K562 (cell line): ENCODE measurements around the gene TMEM38B. TPM values are rescaled to one million over a fixed set of nuclear protein-coding genes. Genes with fewer than 3 reads are reported as not detected.

ENCODE experiments used
- CTCF ChIP-seq, 3 experiments: IDR thresholded peaks in 2 of 3; conservative IDR thresholded peaks in 1 of 3; 2 replicates each; pipeline ENCODE4 v1.5.1; 2011 to 2012; ENCODE audit warnings: low read length in 3 of 3, mild to moderate bottlenecking in 3 of 3, control low read depth in 2 of 3, improper control_type of control experiment in 1 of 3, inconsistent platforms in 1 of 3, low read depth in 1 of 3, mixed read lengths in 1 of 3, moderate library complexity in 1 of 3; ENCODE audit not compliant: insufficient read depth in 2 of 3
- FOXJ2 ChIP-seq: fragments of 200-800 bp; sonication (Bioruptor generic); IDR thresholded peaks from 2 replicates; pipeline ENCODE4 v1.6.1; 2016; ENCODE audit warnings: missing genetic modification characterization, missing compliant biosample characterization
- HCFC1 ChIP-seq: IDR thresholded peaks from 2 replicates; pipeline ENCODE4 v1.6.1; 2012; ENCODE audit warnings: low read depth, low read length, improper control_type of control experiment
- HDAC8 ChIP-seq: fragments of 450-650 bp; IDR thresholded peaks from 2 replicates; pipeline ENCODE4 v1.6.1; 2016; ENCODE audit warnings: mild to moderate bottlenecking, missing genetic modification characterization, moderate library complexity, missing compliant biosample characterization
- KLF16 ChIP-seq: IDR thresholded peaks from 2 replicates; pipeline ENCODE4 v1.6.1; 2016; ENCODE audit warnings: antibody characterized with exemption
- NBN ChIP-seq: fragments of 450-650 bp; IDR thresholded peaks from 2 replicates; pipeline ENCODE4 v1.6.1; 2016; ENCODE audit warnings: low read depth, mild to moderate bottlenecking
- NFE2 ChIP-seq: IDR thresholded peaks from 2 replicates; pipeline ENCODE4 v1.6.1; 2014; ENCODE audit warnings: antibody characterized with exemption, low read depth
- NRF1 ChIP-seq, 2 experiments: fragments of 450-650 bp; IDR thresholded peaks in 1 of 2; conservative IDR thresholded peaks in 1 of 2; 2 replicates each; pipeline ENCODE4 v1.6.1; 2014; ENCODE audit warnings: mild to moderate bottlenecking in 2 of 2
- ZNF408 ChIP-seq: fragments of 250-450 bp; sonication (Bioruptor Pico); IDR thresholded peaks from 2 replicates; pipeline ENCODE4 v1.4.0; 2020; ENCODE audit warnings: low read depth, mild to moderate bottlenecking, moderate library complexity
- polyA plus RNA-seq, 8 experiments: library from polyadenylated mRNA; depleted of rRNA in 4 of 8; stranded (reverse) in 5 of 8; unstranded in 3 of 8; fragments of >200 nt; fragmentation: Nextera tagmentation in 2 of 8; fragmentation: Illumina TruSeq in 1 of 8; extraction: Ambion mirVana in 2 of 8; extraction: Trizol in 1 of 8; gene quantifications; 2 replicates each; pipeline versions ENCODE4 v1.2.1 to v1.2.3, GENCODE V29; 2011 to 2014; ENCODE audit warnings: inconsistent platforms in 1 of 8, missing spikeins in 1 of 8
- total RNA-seq, 7 experiments: library from RNA; depleted of rRNA in 6 of 7; stranded (reverse); fragments of >200 nt in 6 of 7; fragmentation: Illumina TruSeq in 2 of 7; extraction: Trizol in 2 of 7; gene quantifications; 2 replicates each; pipeline versions ENCODE4 v1.2.1 to v1.2.3, GENCODE V29; 2011 to 2021; ENCODE audit warnings: low replicate concordance in 1 of 7
- TF ChIP-seq, protein P1 (sequence below), 2 experiments: fragments of 150-350 bp in 1 of 2; IDR thresholded peaks; 2 replicates each; pipeline ENCODE4 v1.6.1; 2012 to 2016; ENCODE audit warnings: low read depth in 2 of 2, low read length in 2 of 2, mild to moderate bottlenecking in 1 of 2, moderate library complexity in 1 of 2
- TF ChIP-seq, protein P2 (sequence below): fragments of 250-450 bp; sonication (Bioruptor Pico); IDR thresholded peaks from 2 replicates; pipeline ENCODE4 v1.4.0; 2020; ENCODE audit warnings: mild to moderate bottlenecking, moderate library complexity
- TF ChIP-seq, protein P3 (sequence below), 2 experiments: fragments of 450-650 bp in 1 of 2; sonication (generic) in 1 of 2; formaldehyde crosslinking; conservative IDR thresholded peaks; 2 replicates each; pipeline versions ENCODE4 v1.4.0 to v1.8.1; 2020 to 2022; ENCODE audit warnings: mild to moderate bottlenecking in 1 of 2, missing genetic modification reagents in 1 of 2
- TF ChIP-seq, protein P4 (sequence below): fragments of 250-450 bp; sonication (Bioruptor Pico); IDR thresholded peaks from 2 replicates; pipeline ENCODE4 v1.5.0; 2021

Gene TMEM38B
- total and polyA plus RNA-seq, 9 of the 15 experiments (the other 6 are each of a cell fraction or from before 2014, with no cell fraction given): 26.0 to 57.5 (median 38.5) TPM

GRCh38 chr9:105647595-105648349 lies 46.6 kb upstream of the TMEM38B start (continued):
- TF ChIP-seq, protein P1, sequence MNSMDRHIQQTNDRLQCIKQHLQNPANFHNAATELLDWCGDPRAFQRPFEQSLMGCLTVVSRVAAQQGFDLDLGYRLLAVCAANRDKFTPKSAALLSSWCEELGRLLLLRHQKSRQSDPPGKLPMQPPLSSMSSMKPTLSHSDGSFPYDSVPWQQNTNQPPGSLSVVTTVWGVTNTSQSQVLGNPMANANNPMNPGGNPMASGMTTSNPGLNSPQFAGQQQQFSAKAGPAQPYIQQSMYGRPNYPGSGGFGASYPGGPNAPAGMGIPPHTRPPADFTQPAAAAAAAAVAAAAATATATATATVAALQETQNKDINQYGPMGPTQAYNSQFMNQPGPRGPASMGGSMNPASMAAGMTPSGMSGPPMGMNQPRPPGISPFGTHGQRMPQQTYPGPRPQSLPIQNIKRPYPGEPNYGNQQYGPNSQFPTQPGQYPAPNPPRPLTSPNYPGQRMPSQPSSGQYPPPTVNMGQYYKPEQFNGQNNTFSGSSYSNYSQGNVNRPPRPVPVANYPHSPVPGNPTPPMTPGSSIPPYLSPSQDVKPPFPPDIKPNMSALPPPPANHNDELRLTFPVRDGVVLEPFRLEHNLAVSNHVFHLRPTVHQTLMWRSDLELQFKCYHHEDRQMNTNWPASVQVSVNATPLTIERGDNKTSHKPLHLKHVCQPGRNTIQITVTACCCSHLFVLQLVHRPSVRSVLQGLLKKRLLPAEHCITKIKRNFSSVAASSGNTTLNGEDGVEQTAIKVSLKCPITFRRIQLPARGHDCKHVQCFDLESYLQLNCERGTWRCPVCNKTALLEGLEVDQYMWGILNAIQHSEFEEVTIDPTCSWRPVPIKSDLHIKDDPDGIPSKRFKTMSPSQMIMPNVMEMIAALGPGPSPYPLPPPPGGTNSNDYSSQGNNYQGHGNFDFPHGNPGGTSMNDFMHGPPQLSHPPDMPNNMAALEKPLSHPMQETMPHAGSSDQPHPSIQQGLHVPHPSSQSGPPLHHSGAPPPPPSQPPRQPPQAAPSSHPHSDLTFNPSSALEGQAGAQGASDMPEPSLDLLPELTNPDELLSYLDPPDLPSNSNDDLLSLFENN (IDR thresholded peaks at IDR 0.05; ENCODE audit: low read depth in 2 of 2, low read length in 2 of 2): peak in 1 of 2 experiments; percentile 95; a peak in 2 of 4 replicates
- TF ChIP-seq, protein P2, sequence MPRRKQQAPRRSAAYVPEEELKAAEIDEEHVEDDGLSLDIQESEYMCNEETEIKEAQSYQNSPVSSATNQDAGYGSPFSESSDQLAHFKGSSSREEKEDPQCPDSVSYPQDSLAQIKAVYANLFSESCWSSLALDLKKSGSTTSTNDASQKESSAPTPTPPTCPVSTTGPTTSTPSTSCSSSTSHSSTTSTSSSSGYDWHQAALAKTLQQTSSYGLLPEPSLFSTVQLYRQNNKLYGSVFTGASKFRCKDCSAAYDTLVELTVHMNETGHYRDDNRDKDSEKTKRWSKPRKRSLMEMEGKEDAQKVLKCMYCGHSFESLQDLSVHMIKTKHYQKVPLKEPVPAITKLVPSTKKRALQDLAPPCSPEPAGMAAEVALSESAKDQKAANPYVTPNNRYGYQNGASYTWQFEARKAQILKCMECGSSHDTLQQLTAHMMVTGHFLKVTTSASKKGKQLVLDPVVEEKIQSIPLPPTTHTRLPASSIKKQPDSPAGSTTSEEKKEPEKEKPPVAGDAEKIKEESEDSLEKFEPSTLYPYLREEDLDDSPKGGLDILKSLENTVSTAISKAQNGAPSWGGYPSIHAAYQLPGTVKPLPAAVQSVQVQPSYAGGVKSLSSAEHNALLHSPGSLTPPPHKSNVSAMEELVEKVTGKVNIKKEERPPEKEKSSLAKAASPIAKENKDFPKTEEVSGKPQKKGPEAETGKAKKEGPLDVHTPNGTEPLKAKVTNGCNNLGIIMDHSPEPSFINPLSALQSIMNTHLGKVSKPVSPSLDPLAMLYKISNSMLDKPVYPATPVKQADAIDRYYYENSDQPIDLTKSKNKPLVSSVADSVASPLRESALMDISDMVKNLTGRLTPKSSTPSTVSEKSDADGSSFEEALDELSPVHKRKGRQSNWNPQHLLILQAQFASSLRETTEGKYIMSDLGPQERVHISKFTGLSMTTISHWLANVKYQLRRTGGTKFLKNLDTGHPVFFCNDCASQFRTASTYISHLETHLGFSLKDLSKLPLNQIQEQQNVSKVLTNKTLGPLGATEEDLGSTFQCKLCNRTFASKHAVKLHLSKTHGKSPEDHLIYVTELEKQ (CRISPR knock-in tag): no peak
- TF ChIP-seq, protein P3, sequence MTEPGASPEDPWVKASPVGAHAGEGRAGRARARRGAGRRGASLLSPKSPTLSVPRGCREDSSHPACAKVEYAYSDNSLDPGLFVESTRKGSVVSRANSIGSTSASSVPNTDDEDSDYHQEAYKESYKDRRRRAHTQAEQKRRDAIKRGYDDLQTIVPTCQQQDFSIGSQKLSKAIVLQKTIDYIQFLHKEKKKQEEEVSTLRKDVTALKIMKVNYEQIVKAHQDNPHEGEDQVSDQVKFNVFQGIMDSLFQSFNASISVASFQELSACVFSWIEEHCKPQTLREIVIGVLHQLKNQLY (CRISPR knock-in tag; conservative IDR thresholded peaks at IDR 0.05): no peak
- TF ChIP-seq NBN (no peak; the same call in 1 of the 2 replicates), FOXJ2 (no peak), NRF1 (conservative IDR thresholded peaks at IDR 0.05 in 1 of 2, IDR thresholded peaks at IDR 0.05 in 1 of 2) (peak; percentile 60 to 61), HDAC8 (no peak), HCFC1 (no peak), KLF16 (peak; percentile 93), NFE2 (peak; percentile 56), ZNF408 (CRISPR knock-in tag) (no peak), CTCF (IDR thresholded peaks at IDR 0.05 in 2 of 3, conservative IDR thresholded peaks at IDR 0.05 in 1 of 3; ENCODE audit: insufficient read depth in 2 of 3, low read depth in 1 of 3, low read length in 3 of 3) (no peak; a peak in 1 of 6 replicates)
- TF ChIP-seq, protein P4, sequence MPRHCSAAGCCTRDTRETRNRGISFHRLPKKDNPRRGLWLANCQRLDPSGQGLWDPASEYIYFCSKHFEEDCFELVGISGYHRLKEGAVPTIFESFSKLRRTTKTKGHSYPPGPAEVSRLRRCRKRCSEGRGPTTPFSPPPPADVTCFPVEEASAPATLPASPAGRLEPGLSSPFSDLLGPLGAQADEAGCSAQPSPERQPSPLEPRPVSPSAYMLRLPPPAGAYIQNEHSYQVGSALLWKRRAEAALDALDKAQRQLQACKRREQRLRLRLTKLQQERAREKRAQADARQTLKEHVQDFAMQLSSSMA (CRISPR knock-in tag): no peak
